ENCODE results near the gene CTDSPL.

DNA sequence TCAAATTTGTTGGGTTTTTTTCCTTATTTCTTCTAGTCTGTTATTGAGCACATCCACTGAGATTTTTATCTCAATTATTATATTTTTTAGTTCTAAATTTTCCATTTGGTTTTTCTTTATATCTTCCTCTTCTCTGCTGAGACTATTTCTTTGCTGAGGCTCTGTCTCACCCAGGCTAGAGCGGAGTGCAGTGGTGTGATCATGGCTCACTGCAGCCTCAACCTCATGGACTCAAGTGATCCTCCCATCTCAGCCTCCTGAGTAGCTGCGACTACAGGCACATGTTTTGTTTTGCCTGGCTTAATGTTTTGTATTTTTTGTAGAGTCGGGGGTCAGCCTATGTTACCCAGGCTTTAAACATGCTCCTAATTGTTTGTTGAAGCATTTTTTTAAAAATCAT is 10.2 kb downstream of the CTDSPL start:
- TF ChIP-seq POLR2AphosphoS5 (IDR thresholded peaks at IDR 0.05) (no peak), POLR2A (IDR thresholded peaks at IDR 0.05) (no peak), EP300 (IDR thresholded peaks at IDR 0.05) (no peak)
- TF ChIP-seq, protein P1, sequence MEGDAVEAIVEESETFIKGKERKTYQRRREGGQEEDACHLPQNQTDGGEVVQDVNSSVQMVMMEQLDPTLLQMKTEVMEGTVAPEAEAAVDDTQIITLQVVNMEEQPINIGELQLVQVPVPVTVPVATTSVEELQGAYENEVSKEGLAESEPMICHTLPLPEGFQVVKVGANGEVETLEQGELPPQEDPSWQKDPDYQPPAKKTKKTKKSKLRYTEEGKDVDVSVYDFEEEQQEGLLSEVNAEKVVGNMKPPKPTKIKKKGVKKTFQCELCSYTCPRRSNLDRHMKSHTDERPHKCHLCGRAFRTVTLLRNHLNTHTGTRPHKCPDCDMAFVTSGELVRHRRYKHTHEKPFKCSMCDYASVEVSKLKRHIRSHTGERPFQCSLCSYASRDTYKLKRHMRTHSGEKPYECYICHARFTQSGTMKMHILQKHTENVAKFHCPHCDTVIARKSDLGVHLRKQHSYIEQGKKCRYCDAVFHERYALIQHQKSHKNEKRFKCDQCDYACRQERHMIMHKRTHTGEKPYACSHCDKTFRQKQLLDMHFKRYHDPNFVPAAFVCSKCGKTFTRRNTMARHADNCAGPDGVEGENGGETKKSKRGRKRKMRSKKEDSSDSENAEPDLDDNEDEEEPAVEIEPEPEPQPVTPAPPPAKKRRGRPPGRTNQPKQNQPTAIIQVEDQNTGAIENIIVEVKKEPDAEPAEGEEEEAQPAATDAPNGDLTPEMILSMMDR (IDR thresholded peaks at IDR 0.05), result no peak

Measured in sigmoid colon (tissue), 4 donors.